ENCODE results near the gene THSD4.

THSD4 gene

DNA sequence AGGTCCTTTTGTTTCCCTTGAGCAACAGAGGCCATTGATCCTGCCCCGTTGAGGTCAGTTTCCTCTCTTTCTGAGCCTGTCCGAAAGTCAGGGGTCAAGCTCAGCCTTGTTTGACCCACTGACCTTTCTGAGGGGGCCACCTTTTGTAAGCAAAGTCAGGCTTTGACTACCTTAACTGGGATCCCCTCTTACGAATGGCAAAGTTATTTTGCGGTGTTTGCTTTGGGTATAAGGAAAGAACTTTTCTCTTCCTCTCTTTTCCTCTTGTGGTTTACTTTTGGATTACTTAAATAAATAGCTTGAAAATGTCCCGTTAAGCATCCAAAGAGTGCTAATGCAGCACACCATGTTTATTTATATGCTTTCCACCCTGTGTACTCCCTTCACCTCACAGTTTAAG is 340.6 kb downstream of the THSD4 start:
- no peak for DNase-seq (ENCODE audit: low read depth)

GRCh38 chr15:71456362-71456761 is 341.1 kb downstream of the THSD4 start:
- DNase-seq (ENCODE audit: low read depth) = no peak

DNA sequence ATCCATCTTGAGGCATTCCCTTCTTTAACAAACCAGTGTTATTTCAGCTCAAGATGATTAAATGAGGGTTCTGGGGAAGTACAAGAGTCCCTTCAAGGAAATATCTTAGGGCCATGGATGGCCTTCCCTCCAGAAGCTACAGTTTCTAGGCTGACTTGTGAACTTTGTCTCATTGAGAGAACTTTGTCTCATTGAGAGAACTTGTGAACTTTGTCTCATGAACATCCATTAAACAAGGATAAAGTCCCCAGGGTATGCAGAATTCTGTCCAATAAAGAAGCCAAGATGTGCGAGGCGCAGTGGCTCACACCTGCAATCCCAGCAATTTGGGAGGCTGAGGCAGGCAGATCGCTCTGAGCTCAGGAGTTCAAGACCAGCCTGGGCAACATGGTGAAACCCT is 341.5 kb downstream of the THSD4 start:
- no peak for DNase-seq (ENCODE audit: low read depth)

DNA sequence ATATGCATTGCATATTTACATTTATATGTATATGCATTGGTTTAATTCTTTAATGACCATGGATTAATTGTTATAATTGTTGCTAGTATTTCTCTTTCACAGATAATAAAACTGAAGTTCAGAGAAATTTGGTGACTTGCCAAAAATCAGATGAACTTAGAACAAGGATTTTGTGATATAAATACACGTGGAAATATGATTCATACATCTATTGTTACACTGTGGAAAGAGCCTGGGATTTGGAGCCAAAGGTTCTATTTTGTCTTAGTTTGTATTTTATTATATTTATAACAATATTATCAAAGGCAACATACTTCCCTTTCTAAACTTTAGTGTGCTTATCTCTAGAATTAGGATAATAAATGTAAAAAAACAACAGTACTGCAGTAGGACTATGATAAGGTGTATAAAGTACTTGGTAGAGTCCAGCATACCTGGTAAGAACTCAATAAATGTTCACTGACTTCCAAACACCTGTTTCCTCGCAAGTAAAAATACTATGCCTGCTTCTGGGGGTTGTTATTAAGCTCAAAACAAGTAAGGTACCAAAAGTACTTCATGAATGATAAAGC is 342.9 kb downstream of the THSD4 start:
- no peak for DNase-seq (ENCODE audit: low read depth)

GRCh38 chr15:71461748-71462147 is 346.5 kb downstream of the THSD4 start:
- DNase-seq (ENCODE audit: low read depth) = no peak

GRCh38 chr15:71462638-71463037 is 347.4 kb downstream of the THSD4 start:
- no peak for DNase-seq (ENCODE audit: low read depth)

GRCh38 chr15:71463156-71463665 is 347.9 kb downstream of the THSD4 start:
- no peak for DNase-seq (ENCODE audit: low read depth)

DNA sequence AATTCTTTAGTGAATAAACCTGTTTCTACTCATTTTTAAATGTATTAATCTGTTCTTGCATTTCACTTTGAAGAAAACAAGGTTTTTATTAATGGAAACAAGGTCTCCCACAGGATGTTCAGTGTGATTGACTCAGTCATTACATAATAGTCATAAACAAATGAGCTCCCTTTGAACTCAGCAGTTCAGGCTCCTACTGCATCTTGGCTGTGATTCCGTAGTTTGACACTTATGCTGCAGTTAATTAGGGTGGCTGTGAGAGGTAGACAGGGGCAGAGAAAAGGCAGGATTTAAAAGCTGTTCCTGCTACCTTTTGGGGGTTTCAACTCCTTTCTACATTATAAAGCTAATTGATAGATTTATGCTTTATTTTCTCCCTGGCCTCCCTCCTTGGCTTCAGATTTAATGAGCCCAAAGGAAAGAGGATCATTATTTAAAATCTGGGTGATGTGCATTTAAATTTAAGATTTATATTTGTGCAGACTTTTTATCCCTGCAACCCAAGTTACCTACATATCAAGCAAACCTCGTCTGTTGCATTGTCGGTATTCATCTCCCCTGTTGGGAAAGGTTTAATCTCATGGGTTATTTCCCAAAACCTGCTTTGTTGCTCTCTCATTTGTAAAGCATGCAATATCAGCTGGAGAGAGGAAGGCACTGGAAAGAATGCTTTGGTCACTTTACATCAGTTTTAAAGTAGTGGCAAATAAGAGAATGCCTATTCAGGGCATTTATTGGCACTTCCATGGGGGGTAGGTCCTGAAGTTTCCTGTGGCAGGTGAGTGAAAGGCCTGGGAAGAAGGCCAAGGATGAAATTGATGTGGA is 350.1 kb downstream of the THSD4 start:
- no peak for DNase-seq (ENCODE audit: low read depth)

- DNase-seq (ENCODE audit: low read depth) = no peak
These were observed 353.4 kb downstream of the THSD4 start for GRCh38 chr15:71468715-71469114.

GRCh38 chr15:71469413-71469812 is 354.1 kb downstream of the THSD4 start:
- DNase-seq (ENCODE audit: low read depth) = peak; percentile 85

DNA sequence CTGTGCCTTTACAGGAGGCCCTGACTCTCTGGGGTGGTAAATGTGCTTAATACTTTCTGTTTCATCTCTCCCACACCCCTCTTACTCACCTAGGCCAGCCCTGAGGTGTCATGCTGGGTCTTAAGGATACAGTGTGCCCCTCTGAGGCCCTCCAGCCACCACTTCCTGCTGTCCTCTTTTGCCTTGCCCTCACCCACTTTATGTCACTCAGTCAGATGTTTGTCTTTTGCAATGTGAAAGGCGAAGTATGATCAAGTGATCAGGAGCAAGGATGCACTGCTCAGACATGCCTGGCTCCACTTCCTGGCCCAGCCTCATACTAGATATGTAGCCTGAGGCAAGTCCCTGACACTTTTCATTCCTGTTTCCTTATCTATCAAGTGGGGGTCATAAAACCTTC is 356.1 kb downstream of the THSD4 start:
- no peak for DNase-seq (ENCODE audit: low read depth)

- peak; percentile 36 for DNase-seq (ENCODE audit: low read depth)
These were observed 357.3 kb downstream of the THSD4 start for GRCh38 chr15:71472566-71472965.

- DNase-seq (ENCODE audit: low read depth) = no peak
These were observed 358.5 kb downstream of the THSD4 start for GRCh38 chr15:71473751-71474150.

- no peak for DNase-seq (ENCODE audit: low read depth)
These were observed 361.6 kb downstream of the THSD4 start for GRCh38 chr15:71476823-71477222.

DNA sequence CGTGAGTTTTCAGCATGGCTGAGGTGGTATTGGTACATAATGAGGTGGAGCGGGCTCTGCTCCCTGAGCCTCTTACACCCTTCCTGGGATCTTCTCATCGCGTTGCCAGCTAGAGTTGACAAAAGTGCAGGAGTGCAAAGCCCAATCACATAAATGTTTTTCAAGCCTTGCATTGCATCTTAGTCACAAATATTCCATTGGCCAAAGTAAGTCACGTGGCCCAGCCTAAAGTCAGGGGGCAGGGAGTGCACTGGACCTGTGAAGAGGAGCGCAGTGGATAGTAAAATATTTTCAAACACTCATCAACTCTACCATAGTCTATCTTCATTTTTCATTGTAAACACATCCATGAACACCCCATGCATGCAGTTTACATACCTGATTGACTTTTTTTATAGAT is 365.3 kb downstream of the THSD4 start:
- DNase-seq (ENCODE audit: low read depth) = no peak

- DNase-seq (ENCODE audit: low read depth) = no peak
These were observed 368.8 kb downstream of the THSD4 start for GRCh38 chr15:71484080-71484479.

DNA sequence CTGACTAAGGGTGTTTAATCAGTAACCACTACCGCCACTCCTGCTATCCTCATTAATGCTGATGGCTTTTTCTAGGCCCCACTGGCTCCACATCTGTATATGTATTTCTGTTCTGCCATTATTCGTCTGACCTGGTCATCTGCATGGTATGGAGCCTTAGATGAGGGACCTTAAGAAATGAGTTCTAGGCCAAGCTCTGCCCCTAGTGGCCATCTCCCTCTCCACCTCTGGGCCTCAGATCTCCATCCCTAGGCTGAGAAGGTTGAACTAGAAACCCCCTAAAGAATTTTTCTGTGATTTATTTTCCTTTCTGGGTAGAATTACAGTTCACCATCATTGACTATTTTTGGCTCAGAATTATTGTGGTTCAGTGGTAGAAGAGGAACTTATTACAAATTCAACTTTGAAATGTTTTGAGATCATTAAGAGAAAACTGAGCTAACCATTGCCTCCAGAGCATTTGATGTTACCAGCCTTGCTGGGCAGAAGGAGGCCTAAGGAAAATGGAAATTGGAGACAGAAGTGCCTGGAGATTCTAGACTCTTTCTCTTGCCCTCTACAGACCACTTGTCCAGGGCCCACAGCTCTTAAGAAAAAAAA is 369.9 kb downstream of the THSD4 start:
- no peak for DNase-seq (ENCODE audit: low read depth)

DNA sequence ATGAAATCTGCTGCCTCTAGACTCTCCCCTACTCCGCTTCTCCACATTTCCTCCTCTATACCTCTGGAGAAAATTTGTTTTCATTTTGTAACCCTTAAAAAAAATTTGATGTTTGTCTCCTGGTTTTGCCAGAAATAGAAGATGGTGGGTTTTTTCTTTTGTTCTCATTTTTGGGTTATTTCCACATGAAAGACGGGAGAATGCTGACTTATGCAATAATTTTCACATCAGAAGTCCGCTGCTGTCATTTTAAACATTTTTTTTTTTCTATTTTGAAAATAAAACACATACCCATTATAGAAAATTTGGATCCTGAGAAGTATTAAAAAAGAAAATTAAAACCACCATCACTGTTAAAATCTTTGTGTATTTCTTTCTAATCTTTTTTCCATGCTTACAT is 374.3 kb downstream of the THSD4 start:
- DNase-seq (ENCODE audit: low read depth) = no peak

DNA sequence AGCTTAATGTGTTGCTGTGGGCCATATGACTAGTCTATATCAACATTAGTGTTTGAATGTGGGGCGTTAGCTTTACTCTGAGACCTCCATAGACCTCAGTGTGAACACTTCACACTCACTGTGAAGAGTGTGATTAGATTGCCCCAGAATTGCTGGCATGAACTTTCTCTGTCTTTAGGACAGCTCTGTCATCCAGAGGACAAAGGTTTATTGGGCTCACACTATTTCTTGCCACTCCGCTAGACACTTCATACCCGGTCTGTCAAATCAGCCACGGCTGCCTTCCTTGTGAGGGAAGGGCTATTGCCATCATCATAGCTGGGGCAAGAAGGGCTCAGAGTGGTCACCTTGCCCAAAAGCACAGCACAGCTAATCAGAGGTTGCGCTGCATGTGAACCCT is 378.3 kb downstream of the THSD4 start:
- DNase-seq (ENCODE audit: low read depth) = no peak

DNA sequence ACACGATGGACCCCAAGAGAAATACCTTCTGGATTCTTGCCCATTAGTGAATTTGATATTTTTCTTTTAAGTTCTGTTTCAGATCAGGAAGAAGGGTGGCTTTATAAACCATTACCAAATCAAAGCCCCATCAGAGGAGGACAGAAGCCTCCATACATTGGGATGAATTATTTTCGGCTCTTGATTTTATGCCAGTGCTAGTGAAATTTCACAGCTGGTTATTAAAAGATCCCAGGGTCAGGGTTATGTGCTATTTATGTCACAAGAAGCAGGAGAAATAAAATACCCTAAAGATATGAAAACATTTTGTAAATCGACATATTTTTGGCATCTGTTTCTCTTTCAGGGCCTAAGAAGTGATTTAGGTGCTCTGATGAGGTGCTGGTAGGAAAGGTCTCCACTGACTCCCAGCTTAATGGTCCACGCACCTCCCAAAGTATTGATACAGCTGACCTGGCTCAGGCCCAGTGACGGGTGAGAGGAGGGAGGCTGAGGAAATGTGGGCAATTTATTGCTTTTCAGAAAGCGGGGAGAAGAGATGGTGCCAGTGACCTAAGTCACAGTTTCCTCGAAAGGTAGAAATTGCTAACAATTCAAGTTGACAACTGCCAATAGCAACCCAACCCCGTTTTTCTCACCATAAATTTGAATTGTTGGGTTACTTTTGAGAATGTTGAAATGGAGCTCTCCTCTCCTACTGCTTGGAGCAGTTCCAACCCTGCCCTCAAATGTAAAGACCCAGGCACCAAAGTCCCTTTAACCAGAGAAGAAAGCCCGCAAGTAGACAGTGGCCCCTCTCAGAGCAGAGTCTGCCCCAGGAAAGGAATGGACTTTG is 379.5 kb downstream of the THSD4 start:
- DNase-seq (ENCODE audit: low read depth) = no peak

DNA sequence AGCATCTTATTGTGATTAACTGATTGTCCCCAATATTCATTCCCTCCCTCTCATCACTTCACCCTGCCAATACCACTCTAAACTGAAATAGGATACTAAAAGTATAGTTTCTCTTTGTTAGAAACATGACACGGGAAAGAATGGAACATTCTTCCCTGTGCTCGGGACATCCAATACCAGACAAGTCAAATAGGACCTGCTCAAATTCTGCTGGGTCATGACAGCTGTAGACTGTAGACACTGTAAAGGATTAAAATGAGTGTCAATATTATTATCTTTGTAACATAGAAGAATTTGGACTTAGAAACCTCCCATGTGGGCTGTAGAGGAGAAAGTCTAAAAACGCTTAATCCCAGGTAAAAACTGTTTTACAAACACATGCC is 380.1 kb downstream of the THSD4 start:
- DNase-seq (ENCODE audit: low read depth) = no peak

DNA sequence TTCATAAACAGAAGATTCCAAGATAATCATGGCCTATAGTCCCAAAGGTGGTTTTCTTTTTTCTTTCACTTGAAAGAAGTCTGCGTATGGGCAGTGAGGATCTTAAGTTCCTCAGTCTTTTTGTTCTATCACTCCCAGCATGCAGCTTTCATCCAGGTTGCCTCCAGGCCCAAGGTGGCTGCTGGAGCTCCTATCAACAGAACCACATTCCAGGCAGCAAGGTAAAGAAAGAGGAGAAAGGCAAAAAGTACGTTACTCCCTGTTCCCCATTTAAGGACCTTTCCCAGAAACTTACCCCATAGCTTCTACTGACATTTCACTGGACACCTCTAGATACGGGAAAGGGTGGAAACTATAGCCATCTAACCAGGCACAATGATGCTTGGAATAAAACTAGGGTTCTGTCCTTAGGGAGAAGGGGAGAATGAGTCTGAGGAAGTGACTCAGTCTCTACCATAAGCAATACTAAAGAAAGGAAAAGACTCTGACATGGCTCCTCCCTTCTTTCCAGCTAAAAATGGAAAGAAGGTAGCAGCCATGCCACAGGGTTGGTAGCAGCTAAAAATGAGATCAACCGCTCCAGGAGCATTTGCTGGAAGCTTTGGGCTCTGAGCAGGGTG is 381.2 kb downstream of the THSD4 start:
- DNase-seq (ENCODE audit: low read depth) = peak; percentile 7

All from fibroblast of gingiva (primary cell).